Right lobe of liver (tissue), 6 donors: ENCODE data around the gene CACNG4. TPM values are rescaled to one million over a fixed set of nuclear protein-coding genes. Genes with fewer than 3 reads are reported as not detected.

ENCODE experiments used
- ATAC-seq, 4 donors: fragments of 200-7000 bp; cut with Tn5 transposase; one replicate each; pipeline ENCODE4 v1.9.1; 2020; ENCODE audit warnings: mild to moderate bottlenecking in 4 of 4, moderate library complexity in 4 of 4
- DNase-seq, 3 donors: peaks; one replicate each; pipeline ENCODE4 v3.0.0-alpha.2; 2020
- H3K27ac ChIP-seq, 3 donors: fragments of 200-600 bp; one replicate each; pipeline ENCODE4 v1.8.0; 2022
- H3K27me3 ChIP-seq, 2 donors: fragments of 200-600 bp; one replicate each; pipeline ENCODE4 v1.8.0; 2022
- H3K36me3 ChIP-seq, 4 donors: fragments of 200-600 bp; sonication (generic) in 1 of 4; one replicate each; pipeline versions ENCODE4 v1.5.1 to v1.8.0; 2017 to 2022; ENCODE audit warnings: control low read depth in 1 of 4
- H3K4me1 ChIP-seq, 4 donors: fragments of 200-600 bp; sonication (generic) in 1 of 4; one replicate each; pipeline versions ENCODE4 v1.5.1 to v1.8.0; 2017 to 2022; ENCODE audit warnings: control low read depth in 1 of 4
- H3K4me3 ChIP-seq, 3 donors: fragments of 200-600 bp; one replicate each; pipeline ENCODE4 v1.8.0; 2022
- H3K9me3 ChIP-seq, 4 donors: fragments of 200-600 bp; sonication (generic) in 1 of 4; one replicate each; pipeline versions ENCODE4 v1.5.1 to v1.8.0; 2017 to 2022; ENCODE audit warnings: control low read depth in 1 of 4
- CTCF ChIP-seq, 4 donors: fragments of 200-600 bp in 3 of 4; fragments of 450-650 bp in 1 of 4; IDR thresholded peaks; one replicate each; pipeline versions ENCODE4 v1.5.1 to v1.8.0; 2016 to 2022; ENCODE audit warnings: antibody characterized with exemption in 4 of 4, mild to moderate bottlenecking in 2 of 4
- POLR2A ChIP-seq: fragments of 450-650 bp; IDR thresholded peaks from one replicate; pipeline ENCODE4 v1.6.1; 2017; ENCODE audit warnings: antibody characterized with exemption, mild to moderate bottlenecking
- WGBS: methylation state at CpG from one replicate; pipeline ENCODE4 v1.1.6; 2018; ENCODE audit warnings: low coverage, low lambda C conversion rate; ENCODE audit not compliant: insufficient coverage; ENCODE audit errors: missing lambda C conversion rate; 5-methylcytosine and 5-hydroxymethylcytosine counted together
- intact Hi-C, 2 donors: fragments of 100-400 bp; cut with DNase I; formaldehyde crosslinking; loops; one replicate each; pipeline versions ENCODE4 v1.11.2 to v1.14.1; 2022
- total RNA-seq, 6 experiments: library from RNA; depleted of rRNA in 2 of 6; stranded (reverse); fragments of >200 nt in 2 of 6; fragmentation: NEBNext Ultra II Directional in 3 of 6; extraction: Animal tissue kit (Norgen Biotek cat#: 25700) in 3 of 6; gene quantifications; one replicate each; pipeline versions ENCODE4 v1.1.0 to v1.2.4, GENCODE V29; 2016 to 2023
- donor health status: DM: no; HTN: yes; CAD: no.
- donor health status: DM: no; HTN: no; CAD: no.
- donor health status: DM: no; HTN: no; CAD: no.
- donor health status: DM: no; HTN: yes; CAD: no.
- donor health status: DM: no; HTN: yes; CAD: no.

CACNG4 gene
- total RNA-seq, 6 experiments from 2014 or later = not detected

- no peak for ATAC-seq
- intact Hi-C loops = no loop called here
- Histone ChIP-seq H3K27ac (no peak overlapping the region), H3K27me3 (no peaks in the 10 kb centered on the region), H3K36me3 (no peaks in the 10 kb centered on the region), H3K4me1 (no peaks in the 10 kb centered on the region), H3K9me3 (no peaks in the 10 kb centered on the region), H3K4me3 (no peak overlapping the region)
- DNase-seq = no peak
- WGBS = 95% methylated on average over 8 of the region's 8 CpGs
- no peak for TF ChIP-seq CTCF (IDR thresholded peaks at IDR 0.05)
- TF ChIP-seq POLR2A = no peak
Observed at GRCh38 chr17:67058036-67058435, 93.5 kb downstream of the CACNG4 start.

- 70% methylated on average over 5 of the region's 6 CpGs for WGBS
- intact Hi-C loops = no loop called here
- peak in 1 of 4 donors; percentile 47 for ATAC-seq
Observed at GRCh38 chr17:67059372-67059771, 94.9 kb downstream of the CACNG4 start.

DNA sequence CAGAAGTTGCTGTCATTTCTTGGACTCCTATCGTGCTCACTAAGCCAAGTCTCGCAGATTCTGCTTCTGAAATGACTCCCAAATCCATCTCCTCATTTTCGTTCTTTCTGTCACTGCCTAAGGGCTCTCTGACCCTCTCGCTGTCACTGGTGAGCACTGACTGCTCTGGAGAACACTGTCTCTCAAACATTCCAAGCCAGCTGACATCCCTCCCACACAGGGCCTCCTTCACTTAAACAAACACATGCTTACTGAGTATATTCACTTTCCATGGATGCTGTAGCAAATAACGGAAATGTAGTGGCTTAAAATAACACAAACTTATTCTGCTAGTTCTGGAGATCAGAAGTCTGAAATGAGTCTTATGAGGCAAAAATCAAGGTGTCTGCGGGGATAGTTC lies 98.6 kb downstream of the CACNG4 start:
- H3K27me3 ChIP-seq = no peaks in the 10 kb centered on the region
- DNase-seq (no peak), ATAC-seq (no peak)
- intact Hi-C loops = no loop called here
- H3K36me3 ChIP-seq = no peaks in the 10 kb centered on the region
- H3K27ac ChIP-seq = no peak overlapping the region
- H3K4me3 ChIP-seq = no peak overlapping the region
- H3K9me3 ChIP-seq = no peaks in the 10 kb centered on the region
- H3K4me1 ChIP-seq = no peaks in the 10 kb centered on the region
- TF ChIP-seq POLR2A (no peak), CTCF (IDR thresholded peaks at IDR 0.05) (no peak)
- 93% methylated on average over 6 of the region's 6 CpGs for WGBS

More at GRCh38 chr17:67059372-67059771, 94.9 kb downstream of the CACNG4 start:
- no peaks in the 10 kb centered on the region for H3K9me3 ChIP-seq
- H3K4me3 ChIP-seq = no peak overlapping the region
- H3K36me3 ChIP-seq = no peaks in the 10 kb centered on the region
- DNase-seq = no peak
- H3K27me3 ChIP-seq = no peaks in the 10 kb centered on the region
- no peaks in the 10 kb centered on the region for H3K4me1 ChIP-seq
- no peak overlapping the region for H3K27ac ChIP-seq
- TF ChIP-seq POLR2A (no peak), CTCF (IDR thresholded peaks at IDR 0.05) (no peak)

DNA sequence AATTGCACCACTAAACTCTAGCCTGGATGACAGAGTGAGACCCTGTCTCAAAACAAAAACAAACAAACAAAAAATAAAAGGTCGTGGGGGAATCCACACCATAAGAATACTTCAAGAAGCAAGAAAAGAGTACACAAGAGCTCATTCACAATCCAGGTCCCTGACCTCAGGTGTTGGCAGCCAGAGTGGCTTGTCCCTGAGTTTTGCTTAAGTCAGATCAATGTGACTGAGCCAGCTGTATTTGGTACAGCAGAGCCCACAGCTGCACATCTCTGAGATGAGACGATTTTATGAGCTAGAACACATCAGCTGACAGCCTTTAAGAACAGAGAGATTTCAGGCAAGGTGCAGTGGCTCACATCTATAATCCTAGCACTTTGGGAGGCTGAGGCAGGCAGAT lies 102.2 kb downstream of the CACNG4 start:
- Histone ChIP-seq H3K36me3 (no peaks in the 10 kb centered on the region), H3K4me3 (no peak overlapping the region), H3K27me3 (no peaks in the 10 kb centered on the region), H3K9me3 (no peaks in the 10 kb centered on the region), H3K4me1 (peaks cover 0 to 6% (median 2%) of the 10 kb centered on the region in 4 donors), H3K27ac (no peak overlapping the region)
- no peak for DNase-seq
- TF ChIP-seq POLR2A = no peak
- TF ChIP-seq CTCF (IDR thresholded peaks at IDR 0.05) = no peak
- 18% methylated on average over 1 of the region's 2 CpGs for WGBS
- intact Hi-C loops = no loop called here
- peak in 3 of 4 donors; percentile 42 to 78 (median 44) for ATAC-seq
